HG02885 (cell line): Measurements from ENCODE around the gene CTDSPL.
"Not testable (repeated sequence)": the region's sequence is repeated elsewhere in the genome, so short reads cannot be mapped to it uniquely, and the experiment has no call there.

ENCODE experiments used
- ATAC-seq: cut with Tn5 transposase; IDR thresholded peaks from one replicate; pipeline ENCODE4 v1.9.1; 2021; ENCODE audit warnings: mild to moderate bottlenecking; ENCODE audit not compliant: unreplicated experiment, poor library complexity

CTDSPL gene

DNA sequence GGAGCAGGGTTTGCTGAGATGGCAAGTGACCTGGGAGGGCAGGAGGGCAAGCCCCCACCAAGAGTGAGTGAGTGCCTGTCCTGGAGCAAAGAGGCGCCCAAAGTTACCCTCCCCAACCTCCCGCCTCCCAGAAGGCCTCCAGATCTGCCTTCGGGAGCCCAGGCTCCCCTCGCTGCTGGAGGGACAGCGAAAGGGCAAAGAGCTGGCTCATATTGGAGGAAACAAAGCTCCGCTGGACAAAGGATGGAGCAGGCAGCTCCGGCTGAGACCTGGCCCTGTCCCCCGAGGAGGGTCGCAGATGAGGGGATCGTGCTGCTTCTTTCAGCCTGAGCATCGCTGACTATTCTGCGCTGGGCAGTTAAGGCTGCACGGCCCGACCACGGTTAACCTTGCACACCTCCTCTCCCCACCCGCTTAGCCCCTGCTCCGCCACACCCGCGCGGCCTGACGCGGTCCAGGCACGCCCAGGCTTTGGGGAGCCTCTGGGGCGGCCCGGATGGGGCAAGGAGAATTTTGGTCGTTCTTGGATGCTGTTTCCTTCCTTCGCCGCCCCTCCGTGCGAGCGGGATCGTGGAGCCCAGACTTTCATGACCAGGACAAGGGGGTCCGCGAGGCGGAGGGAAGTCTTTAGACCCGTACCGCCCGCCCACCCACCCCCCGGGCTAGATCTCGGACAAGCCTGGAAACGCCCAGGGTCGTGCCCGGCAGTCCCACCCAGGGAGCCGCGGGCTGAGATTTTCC, 167.1 kb downstream of the CTDSPL start:
- ATAC-seq: no peak

- ATAC-seq: no peak
These were observed 167.9 kb downstream of the CTDSPL start, which contains the start of gene PLCD1 for GRCh38 chr3:38029400-38030125. Gene PLCD1 (minus strand): TSS chr3:38029642. CDS start chr3:38029539, 103 bp downstream.

GRCh38 chr3:38030126-38031021, 168.7 kb downstream of the CTDSPL start:
- no peak for ATAC-seq

DNA sequence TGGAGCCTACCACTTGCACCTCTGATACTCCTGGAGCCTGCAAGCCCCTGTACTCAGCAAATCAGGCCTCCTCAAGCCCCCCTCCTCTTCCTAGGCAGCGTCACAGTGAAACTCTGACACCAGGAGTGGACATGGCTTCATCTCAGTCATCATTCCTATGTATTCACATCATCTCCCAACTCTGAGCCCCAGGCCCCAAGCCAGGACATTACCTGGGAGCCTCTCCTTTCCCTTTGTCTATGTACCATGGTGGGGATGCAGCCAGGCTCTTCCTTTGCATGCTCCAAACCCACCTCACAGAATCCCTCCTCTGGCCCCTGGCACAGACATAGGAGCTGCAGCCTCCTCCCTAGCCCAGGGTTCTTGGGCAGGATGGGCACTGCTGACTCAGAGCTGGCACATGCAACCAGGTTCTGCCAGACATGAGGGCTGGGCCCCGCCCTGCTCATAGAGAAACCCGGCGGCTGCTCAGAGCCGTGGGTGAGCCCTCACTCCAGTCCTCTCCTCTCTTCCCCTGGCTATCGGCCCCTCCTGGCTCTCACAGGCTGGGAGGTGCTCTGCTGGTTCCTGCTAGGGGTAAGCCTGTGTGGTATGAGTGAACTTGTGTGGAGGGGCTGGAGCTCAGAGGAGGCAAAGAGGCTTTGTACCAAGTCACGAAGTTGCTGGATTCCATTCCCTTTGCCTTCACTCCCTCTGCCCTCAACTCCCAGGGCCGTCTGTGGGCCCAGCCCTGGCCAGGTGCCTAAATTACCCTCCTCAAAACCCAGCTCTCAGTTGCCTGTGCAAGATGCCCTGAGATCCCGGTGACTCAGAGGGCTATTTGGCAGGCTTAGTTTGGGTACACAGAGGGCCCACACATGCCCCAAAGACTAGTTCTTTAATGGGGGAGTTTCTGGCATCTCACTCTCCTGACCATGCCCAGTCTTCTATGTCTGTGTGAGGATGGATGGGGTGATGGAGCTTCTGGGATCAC, 169.6 kb downstream of the CTDSPL start:
- ATAC-seq: no peak

GRCh38 chr3:38032328-38032865, 170.7 kb downstream of the CTDSPL start:
- ATAC-seq: no peak

DNA sequence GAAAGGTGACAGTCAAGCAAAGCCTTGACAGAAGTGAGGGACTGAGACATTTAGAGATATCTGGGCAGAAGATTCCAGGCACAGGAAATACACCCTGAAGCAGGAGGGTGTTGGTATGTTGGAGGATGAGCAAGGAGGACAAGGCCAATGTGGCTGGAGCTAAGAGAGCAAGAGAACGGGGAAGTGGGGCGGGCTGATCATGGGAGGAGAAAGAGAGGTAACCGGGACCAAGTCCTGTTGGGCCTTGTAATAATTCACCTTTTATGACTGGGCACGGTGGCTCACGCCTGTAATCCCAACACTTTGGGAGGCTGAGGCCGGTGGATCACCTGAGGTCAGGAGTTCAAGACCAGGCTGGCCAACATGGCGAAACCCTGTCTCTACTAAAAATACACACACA, 171.9 kb downstream of the CTDSPL start:
- ATAC-seq: not testable (repeated sequence)
